DMS153 treated with DMSO at 0.1 percent for 48 hours (cell line): ENCODE measurements around the gene PARVB.

Experiments used
- DNase-seq: peaks from one replicate; lab custom pipeline; 2025; ENCODE audit not compliant: unreplicated experiment; lab: John Stamatoyannopoulos, UW

PARVB gene

GRCh38 chr22:44085743-44086270 lies 61.7 kb downstream of the PARVB start:
- peak; percentile 81 for DNase-seq

- DNase-seq, result no peak
Measured at GRCh38 chr22:44086271-44087088, 62.4 kb downstream of the PARVB start.

GRCh38 chr22:44087089-44087430 lies 63.0 kb downstream of the PARVB start:
- DNase-seq, result no peak

- DNase-seq, result no peak
Measured at GRCh38 chr22:44088976-44089570, 65.0 kb downstream of the PARVB start.

GRCh38 chr22:44089717-44090570 lies 65.8 kb downstream of the PARVB start:
- no peak for DNase-seq

GRCh38 chr22:44090571-44090905 lies 66.4 kb downstream of the PARVB start:
- DNase-seq, result no peak

- no peak for DNase-seq
Measured at GRCh38 chr22:44091021-44091721, 67.1 kb downstream of the PARVB start.

GRCh38 chr22:44091751-44092150 lies 67.6 kb downstream of the PARVB start:
- DNase-seq, result no peak

- DNase-seq, result no peak
Measured at GRCh38 chr22:44092636-44093220, 68.6 kb downstream of the PARVB start.

GRCh38 chr22:44093791-44094190 lies 69.7 kb downstream of the PARVB start:
- no peak for DNase-seq

- no peak for DNase-seq
Measured at GRCh38 chr22:44094751-44095302, 70.7 kb downstream of the PARVB start.

- DNase-seq, result no peak
Measured at GRCh38 chr22:44096736-44097135, 72.6 kb downstream of the PARVB start.

- DNase-seq, result no peak
Measured at GRCh38 chr22:44097263-44098020, 73.3 kb downstream of the PARVB start.

- no peak for DNase-seq
Measured at GRCh38 chr22:44098021-44098739, 74.1 kb downstream of the PARVB start.

GRCh38 chr22:44098966-44099530 lies 74.9 kb downstream of the PARVB start:
- DNase-seq, result no peak

GRCh38 chr22:44099696-44100095 lies 75.6 kb downstream of the PARVB start:
- no peak for DNase-seq

- no peak for DNase-seq
Measured at GRCh38 chr22:44100411-44100810, 76.3 kb downstream of the PARVB start.

GRCh38 chr22:44102121-44102520 lies 78.0 kb downstream of the PARVB start:
- no peak for DNase-seq

- no peak for DNase-seq
Measured at GRCh38 chr22:44102856-44103255, 78.8 kb downstream of the PARVB start.
